Lung (tissue), 12 donors: ENCODE data around the gene SPINT1. TPM values are rescaled to one million over a fixed set of nuclear protein-coding genes. Genes with fewer than 3 reads are reported as not detected.

ENCODE experiments used
- ATAC-seq: fragments of 200-7000 bp; cut with Tn5 transposase; one replicate; pipeline ENCODE4 v1.9.1; 2020; ENCODE audit warnings: moderate number of reproducible peaks; ENCODE audit not compliant: insufficient read depth, low FRiP score
- DNase-seq, 3 donors: peaks; one replicate each; pipeline ENCODE4 v3.0.0-alpha.2; 2013 to 2017
- H3K27ac ChIP-seq, 2 donors: one replicate each; pipeline ENCODE4 v1.5.1; 2013; ENCODE audit warnings: mild to moderate bottlenecking in 2 of 2, moderate library complexity in 2 of 2, control low read depth in 1 of 2, inconsistent platforms in 1 of 2, low read depth in 1 of 2, low read length in 1 of 2
- H3K27me3 ChIP-seq, 3 donors: one replicate each; pipeline ENCODE4 v1.5.1; 2013; ENCODE audit warnings: low read length in 2 of 3; ENCODE audit not compliant: control insufficient read depth in 3 of 3, insufficient read depth in 3 of 3
- H3K36me3 ChIP-seq, 4 donors: one replicate each; pipeline ENCODE4 v1.5.1; 2013; ENCODE audit warnings: low read length in 4 of 4, mild to moderate bottlenecking in 1 of 4, moderate library complexity in 1 of 4; ENCODE audit not compliant: control insufficient read depth in 4 of 4, insufficient read depth in 4 of 4
- H3K4me1 ChIP-seq, 5 donors: one replicate each; pipeline ENCODE4 v1.5.1; 2013; ENCODE audit warnings: low read length in 5 of 5, mild to moderate bottlenecking in 2 of 5, moderate library complexity in 1 of 5; ENCODE audit not compliant: control insufficient read depth in 5 of 5, insufficient read depth in 5 of 5
- H3K4me3 ChIP-seq: one replicate; pipeline ENCODE4 v1.5.1; 2013; ENCODE audit warnings: mild to moderate bottlenecking, control low read depth, moderate library complexity
- H3K9ac ChIP-seq, 2 donors: one replicate each; pipeline ENCODE4 v1.5.1; 2013; ENCODE audit warnings: low read length in 2 of 2, control low read depth in 1 of 2; ENCODE audit not compliant: insufficient read depth in 1 of 2
- H3K9me3 ChIP-seq, 4 donors: one replicate each; pipeline ENCODE4 v1.5.1; 2013; ENCODE audit warnings: low read length in 3 of 4, mild to moderate bottlenecking in 1 of 4, moderate library complexity in 1 of 4; ENCODE audit not compliant: control insufficient read depth in 4 of 4, insufficient read depth in 3 of 4
- CTCF ChIP-seq: IDR thresholded peaks from 2 replicates; pipeline ENCODE4 v1.5.1; 2012; ENCODE audit warnings: mild to moderate bottlenecking; ENCODE audit errors: control extremely low read depth, extremely low read depth
- WGBS, 2 donors: extraction: QIAGEN DNeasy Blood & Tissue Kit; methylation state at CpG; one replicate each; pipeline ENCODE4 v1.1.7; 2013; 5-methylcytosine and 5-hydroxymethylcytosine counted together
- polyA plus RNA-seq, 2 donors: library from polyadenylated mRNA; stranded (reverse); fragments of 200-250 nt; gene quantifications; one replicate each; pipeline ENCODE4 v1.2.1, GENCODE V29; 2013
- total RNA-seq, 2 donors: library from RNA; depleted of rRNA in 1 of 2; stranded (reverse); fragments of >200 nt in 1 of 2; gene quantifications; one replicate each; pipeline ENCODE4 v1.2.1, GENCODE V29; 2014 to 2021
- donor health status: control.
- donor health status: control.
- donor health status: Bipolar disorder and iron deficiency.
- donor health status: healthy.
- donor health status: DM: yes; HTN: yes; CAD: no.

SPINT1 gene
- total and polyA plus RNA-seq, 4 donors: 47.1 to 136 (median 99.9) TPM

- H3K27ac ChIP-seq: no peak overlapping the region
- ATAC-seq (no peak), DNase-seq (no peak)
- WGBS, 2 donors: 84 to 91% methylated on average over 5 of the region's 5 CpGs
- H3K36me3 ChIP-seq: no peaks in the 10 kb centered on the region
- no peak overlapping the region for H3K4me3 ChIP-seq
- no peaks in the 10 kb centered on the region for H3K9me3 ChIP-seq
- H3K27me3 ChIP-seq: peaks cover 0 to 5% (median 0%) of the 10 kb centered on the region in 3 donors
- H3K4me1 ChIP-seq: peaks cover 0 to 13% (median 4%) of the 10 kb centered on the region in 5 donors
- no peak for TF ChIP-seq CTCF
- no peak overlapping the region for H3K9ac ChIP-seq
These were observed 25.8 kb downstream of the SPINT1 start for GRCh38 chr15:40869686-40870085.

- no peak for TF ChIP-seq CTCF
- H3K27me3 ChIP-seq: peaks cover 0 to 5% (median 0%) of the 10 kb centered on the region in 3 donors
- DNase-seq (no peak), ATAC-seq (no peak)
- 92 to 100% methylated on average over 1 of the region's 1 CpG for WGBS, 2 donors
- no peaks in the 10 kb centered on the region for H3K36me3 ChIP-seq
- H3K9ac ChIP-seq: no peak overlapping the region
- H3K9me3 ChIP-seq: no peaks in the 10 kb centered on the region
- H3K4me3 ChIP-seq: no peak overlapping the region
- peaks cover 0 to 13% (median 4%) of the 10 kb centered on the region in 5 donors for H3K4me1 ChIP-seq
- H3K27ac ChIP-seq: no peak overlapping the region
These were observed 26.9 kb downstream of the SPINT1 start for GRCh38 chr15:40870716-40871115.

- no peaks in the 10 kb centered on the region for H3K36me3 ChIP-seq
- H3K4me1 ChIP-seq: peaks cover 0 to 13% (median 4%) of the 10 kb centered on the region in 5 donors
- no peak overlapping the region for H3K27ac ChIP-seq
- DNase-seq (peak; percentile 54 to 77 (median 76)), ATAC-seq (no peak)
- TF ChIP-seq CTCF: no peak
- WGBS, 2 donors: 79 to 80% methylated on average over 13 of the region's 13 CpGs
- peaks cover 0 to 5% (median 0%) of the 10 kb centered on the region in 3 donors for H3K27me3 ChIP-seq
- H3K9ac ChIP-seq: no peak overlapping the region
- no peak overlapping the region for H3K4me3 ChIP-seq
- H3K9me3 ChIP-seq: no peaks in the 10 kb centered on the region
These were observed 28.1 kb downstream of the SPINT1 start for GRCh38 chr15:40871749-40872617.
